DMS 273 (cell line): ENCODE results near the gene STK32C.

Experiments
- DNase-seq: peaks from one replicate; lab custom pipeline; 2025; ENCODE audit not compliant: unreplicated experiment; lab: John Stamatoyannopoulos, UW

Gene STK32C

GRCh38 chr10:132189016-132189415, 118.7 kb downstream of the STK32C start:
- no peak for DNase-seq

DNA sequence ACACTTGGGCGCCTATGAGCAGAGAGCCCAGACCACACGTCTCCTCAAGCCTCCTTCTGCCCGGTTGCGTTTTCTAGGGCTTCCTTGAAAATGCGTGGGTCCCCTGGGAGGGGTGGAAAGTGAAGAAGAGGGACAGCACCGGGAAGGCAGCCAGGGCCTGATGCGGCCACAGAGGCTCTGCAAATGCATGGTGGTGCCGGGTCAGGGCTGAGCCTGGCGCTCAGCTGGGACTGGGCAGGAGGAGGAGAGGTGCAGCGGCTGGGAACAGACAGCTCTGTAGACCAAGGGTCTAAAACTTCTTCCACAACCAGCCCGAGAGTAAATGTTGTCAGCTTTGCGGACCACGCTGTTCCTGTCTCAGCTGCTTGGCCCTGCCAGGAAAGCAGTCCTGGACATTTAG, 119.4 kb downstream of the STK32C start:
- DNase-seq: no peak

- DNase-seq: peak; percentile 13
Measured at GRCh38 chr10:132187430-132188138, 120.2 kb downstream of the STK32C start.

- peak; percentile 31 for DNase-seq
Measured at GRCh38 chr10:132186488-132187429, 121.0 kb downstream of the STK32C start, which contains the start of gene DPYSL4. DPYSL4 (plus strand) TSS chr10:132186948; CDS start chr10:132187064, 116 bp downstream.

- DNase-seq: peak; percentile 45
Measured at GRCh38 chr10:132185601-132186487, 121.9 kb downstream of the STK32C start.

GRCh38 chr10:132184816-132185593, 122.7 kb downstream of the STK32C start:
- DNase-seq: no peak

DNA sequence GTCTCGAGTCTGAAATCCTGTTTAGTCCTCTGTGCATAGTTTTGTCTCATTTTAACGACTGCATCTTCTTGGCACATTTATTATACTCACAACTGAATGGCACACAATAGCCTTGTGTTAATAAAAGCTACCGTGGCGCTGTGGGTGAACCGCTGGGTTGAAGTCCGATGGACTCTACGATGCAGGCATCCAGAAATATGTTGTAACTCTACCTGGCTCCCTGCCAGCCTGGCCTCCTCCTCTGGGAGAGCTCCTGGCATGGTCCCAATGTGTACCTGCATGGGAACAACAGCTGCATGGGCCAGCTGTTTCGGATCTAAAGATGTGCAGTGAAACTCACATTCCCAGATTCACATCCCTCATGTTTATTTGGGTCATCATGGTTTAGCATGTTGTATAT, 124.7 kb downstream of the STK32C start:
- DNase-seq: peak; percentile 28

DNA sequence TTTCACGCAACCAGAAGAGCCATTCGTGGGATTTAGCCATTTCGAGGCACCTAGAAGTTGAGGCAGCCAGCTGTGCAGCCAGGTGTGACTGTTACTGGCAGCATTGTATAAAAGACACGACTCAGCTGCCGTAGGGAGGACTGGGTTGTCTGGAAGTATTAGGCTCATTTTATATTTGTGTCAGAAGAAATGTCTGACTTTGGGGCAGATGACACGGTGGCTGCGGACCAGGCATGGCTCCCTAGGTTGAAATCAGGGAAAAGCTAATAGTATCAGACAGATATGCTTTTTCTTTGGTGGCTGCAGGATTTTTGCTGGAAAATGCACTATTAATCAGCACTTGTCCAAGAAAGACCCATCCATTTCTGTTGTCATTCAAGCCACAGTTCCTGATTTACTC, 125.2 kb downstream of the STK32C start:
- DNase-seq: no peak

- DNase-seq: no peak
Measured at GRCh38 chr10:132181691-132182425, 125.9 kb downstream of the STK32C start.

- no peak for DNase-seq
Measured at GRCh38 chr10:132180736-132181135, 127.0 kb downstream of the STK32C start.

- no peak for DNase-seq
Measured at GRCh38 chr10:132179551-132180392, 128.0 kb downstream of the STK32C start.

GRCh38 chr10:132178672-132179545, 128.8 kb downstream of the STK32C start:
- no peak for DNase-seq

DNA sequence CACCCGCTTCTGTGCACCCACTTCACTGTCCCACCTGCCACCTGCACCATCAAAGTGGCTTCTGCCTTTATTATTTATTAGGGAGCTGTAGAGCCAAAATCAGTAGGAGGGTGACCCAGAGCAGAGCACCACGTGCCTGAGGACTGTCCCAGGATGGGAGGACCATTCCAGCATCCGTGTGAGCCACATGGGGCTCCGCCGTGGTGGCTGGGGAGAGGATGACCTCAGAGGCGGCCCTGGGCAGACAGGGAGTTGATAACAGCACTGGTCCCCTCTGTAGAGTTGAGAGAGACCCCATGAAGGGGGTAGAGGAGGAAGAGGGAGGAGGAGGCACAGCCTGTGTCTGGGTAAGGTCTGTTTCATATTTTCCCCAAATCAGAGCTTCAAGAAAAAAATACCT, 129.7 kb downstream of the STK32C start:
- no peak for DNase-seq

DNA sequence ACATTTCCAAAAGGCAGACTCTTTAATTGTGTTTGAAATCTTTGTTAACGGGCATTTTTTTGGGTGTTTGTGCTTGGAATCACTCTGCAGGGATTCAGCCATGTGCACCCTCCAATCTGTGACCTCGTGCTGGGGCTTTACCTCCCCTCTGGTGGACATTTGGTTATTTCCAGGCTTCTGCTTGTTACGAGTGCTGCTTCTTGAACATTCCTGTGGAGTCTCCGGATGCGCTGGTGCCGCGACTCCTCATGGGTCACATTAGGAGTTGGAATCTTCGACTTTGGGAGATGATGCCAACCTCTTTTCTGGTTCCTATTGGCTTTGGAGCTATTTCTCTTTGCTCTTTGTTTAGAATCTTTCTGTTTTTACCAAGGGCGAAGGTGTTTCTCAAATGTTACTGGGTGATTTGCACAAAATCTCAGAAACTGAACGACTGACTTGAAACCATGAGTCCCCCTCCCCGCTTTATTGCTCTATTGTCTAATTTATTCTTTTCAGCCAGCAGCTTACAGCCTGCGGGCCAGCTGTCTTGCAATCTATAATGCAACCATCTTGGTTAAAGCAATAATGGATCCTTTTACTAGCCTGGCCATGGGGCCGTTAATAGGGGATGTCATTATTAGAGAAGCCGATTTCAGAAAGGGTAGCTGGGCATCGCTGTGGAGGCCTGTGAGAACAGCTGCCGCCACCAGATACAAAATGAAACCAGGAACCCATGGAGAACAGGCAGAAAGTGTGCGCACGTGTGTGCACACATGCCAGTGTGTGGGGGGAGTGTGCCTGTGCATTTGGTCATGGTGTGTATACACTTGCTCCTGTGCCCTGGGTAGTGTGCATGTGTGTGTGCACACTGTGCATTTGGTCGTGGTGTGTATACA, 130.9 kb downstream of the STK32C start:
- DNase-seq: no peak

GRCh38 chr10:132175907-132176581, 131.7 kb downstream of the STK32C start:
- peak; percentile 52 for DNase-seq

- no peak for DNase-seq
Measured at GRCh38 chr10:132175408-132175807, 132.3 kb downstream of the STK32C start.
